Posterior cingulate gyrus (tissue), 11 donors: ENCODE results near the gene OSMR.

Experiments
- DNase-seq, 10 donors: peaks; one replicate each; pipeline versions ENCODE4 v3.0.0 to v3.0.0-alpha.2; 2020 to 2021; ENCODE audit warnings: mixed read lengths in 3 of 10
- intact Hi-C: fragments of 100-400 bp; cut with DNase I; formaldehyde crosslinking; loops from one replicate; pipeline ENCODE4 v1.15.1; 2023

OSMR gene

GRCh38 chr5:38978036-38978435, 132.2 kb downstream of the OSMR start:
- intact Hi-C loops = no loop called here
- no peak for DNase-seq

- intact Hi-C loops = no loop called here
- no peak for DNase-seq
Observed at GRCh38 chr5:38979535-38979934, 133.7 kb downstream of the OSMR start.
